ENCODE results near the gene EZH2.

DNA sequence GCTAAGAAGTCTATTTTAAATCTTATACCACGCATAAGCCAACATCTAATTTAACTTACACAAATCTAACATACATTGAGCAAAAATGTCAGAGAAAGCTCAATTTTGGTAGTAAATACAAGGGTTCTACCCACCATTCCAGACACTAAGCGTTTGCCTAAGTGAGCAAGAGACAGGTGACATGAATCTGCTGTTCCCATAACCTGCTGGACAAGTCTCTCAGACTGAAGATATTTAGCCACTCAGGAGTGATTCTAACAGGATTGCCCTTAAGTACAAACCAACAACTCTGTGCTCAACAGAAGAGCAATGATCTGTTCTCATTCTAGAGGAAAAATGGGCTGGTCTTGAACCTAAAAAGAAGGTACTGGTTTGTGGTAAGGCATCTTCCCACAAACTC, 18.8 kb downstream of the EZH2 start:
- TF ChIP-seq ZNF384 (IDR thresholded peaks at IDR 0.05) (no peak), FOXM1 (IDR thresholded peaks at IDR 0.05; ENCODE audit: borderline replicate concordance) (no peak), FOXA1 (IDR thresholded peaks at IDR 0.05) (no peak), ELF4 (IDR thresholded peaks at IDR 0.05) (no peak), CTBP1 (IDR thresholded peaks at IDR 0.05; ENCODE audit: borderline replicate concordance) (no peak), SP1 (IDR thresholded peaks at IDR 0.05) (no peak), ARNT (IDR thresholded peaks at IDR 0.05) (no peak)
